Measurements from ENCODE around the gene OR12D1.

- no peak for TF ChIP-seq CTCF (IDR thresholded peaks at IDR 0.05; ENCODE audit: insufficient read depth, low read length, poor library complexity, severe bottlenecking)
- TF ChIP-seq EZH2phosphoT487 (conservative IDR thresholded peaks at IDR 0.05; ENCODE audit: low read length) = no peak
Measured at GRCh38 chr6:29425075-29425474, 10.3 kb downstream of the OR12D1 start.

All from SU-DHL-6 (cell line).